NOMO-1 (cell line): ENCODE results near the gene AIMP1.

Experiments
- DNase-seq, 2 experiments: peaks; one replicate each; lab custom pipeline; 2025; ENCODE audit not compliant: unreplicated experiment in 2 of 2; lab: John Stamatoyannopoulos, UW

AIMP1 gene

GRCh38 chr4:106343865-106344646 is 27.7 kb downstream of the AIMP1 start:
- no peak for DNase-seq

- no peak for DNase-seq
These were observed 28.3 kb downstream of the AIMP1 start for GRCh38 chr4:106344647-106344970.

GRCh38 chr4:106347167-106347566 is 30.8 kb downstream of the AIMP1 start:
- DNase-seq: no peak

GRCh38 chr4:106351016-106351415 is 34.7 kb downstream of the AIMP1 start:
- DNase-seq: no peak

GRCh38 chr4:106353786-106354185 is 37.4 kb downstream of the AIMP1 start:
- no peak for DNase-seq

- no peak for DNase-seq
These were observed 38.8 kb downstream of the AIMP1 start for GRCh38 chr4:106355193-106355592.

- peak in 1 of 2 experiments; percentile 70 for DNase-seq
These were observed 42.5 kb downstream of the AIMP1 start for GRCh38 chr4:106358899-106359298.

- DNase-seq: no peak
These were observed 45.9 kb downstream of the AIMP1 start for GRCh38 chr4:106362086-106362825.

- DNase-seq: no peak
These were observed 47.9 kb downstream of the AIMP1 start for GRCh38 chr4:106364282-106364681.

GRCh38 chr4:106365613-106366012 is 49.3 kb downstream of the AIMP1 start:
- DNase-seq: peak; percentile 33 to 86

GRCh38 chr4:106366026-106366425 is 49.7 kb downstream of the AIMP1 start:
- no peak for DNase-seq

- DNase-seq: no peak
These were observed 50.7 kb downstream of the AIMP1 start for GRCh38 chr4:106367072-106367471.

- no peak for DNase-seq
These were observed 52.3 kb downstream of the AIMP1 start, which contains the start of gene GIMD1 for GRCh38 chr4:106368678-106369077. Gene GIMD1, minus strand, starts transcription at chr4:106368778. Its CDS starts 1,343 bp downstream, at chr4:106367435.

GRCh38 chr4:106369456-106370060 is 53.2 kb downstream of the AIMP1 start:
- peak; percentile 42 to 82 for DNase-seq

- DNase-seq: peak; percentile 21 to 62
These were observed 53.9 kb downstream of the AIMP1 start for GRCh38 chr4:106370214-106370613.

- DNase-seq: no peak
These were observed 54.8 kb downstream of the AIMP1 start for GRCh38 chr4:106371161-106371560.

- no peak for DNase-seq
These were observed 56.7 kb downstream of the AIMP1 start for GRCh38 chr4:106373026-106373425.

GRCh38 chr4:106380179-106380578 is 63.8 kb downstream of the AIMP1 start:
- DNase-seq: no peak

GRCh38 chr4:106384878-106385277 is 68.5 kb downstream of the AIMP1 start:
- no peak for DNase-seq

GRCh38 chr4:106385853-106386393 is 69.6 kb downstream of the AIMP1 start:
- DNase-seq: no peak

GRCh38 chr4:106395582-106395981 is 79.2 kb downstream of the AIMP1 start:
- DNase-seq: no peak
